GM21526 (cell line): Measurements from ENCODE around the gene WDR74.
"Not testable (repeated sequence)": the region's sequence is repeated elsewhere in the genome, so short reads cannot be mapped to it uniquely, and the experiment has no call there.

ENCODE experiments used
- ATAC-seq: cut with Tn5 transposase; IDR thresholded peaks from one replicate; pipeline ENCODE4 v1.9.1; 2021; ENCODE audit warnings: moderate library complexity; ENCODE audit not compliant: unreplicated experiment, low FRiP score

Gene WDR74

GRCh38 chr11:62839050-62839945 is at the start of gene WDR74:
Gene WDR74, minus strand, starts transcription at chr11:62839590. Its CDS starts 20 bp downstream, at chr11:62839570.
- peak; percentile 51 for ATAC-seq

GRCh38 chr11:62889126-62889483 is 49.7 kb upstream of the WDR74 start:
- ATAC-seq: no peak

GRCh38 chr11:62888406-62888805 is 49.0 kb upstream of the WDR74 start:
- no peak for ATAC-seq

- no peak for ATAC-seq
These were observed 45.9 kb upstream of the WDR74 start for GRCh38 chr11:62885137-62885750.

- ATAC-seq: no peak
These were observed 44.3 kb upstream of the WDR74 start for GRCh38 chr11:62883673-62884072.

- no peak for ATAC-seq
These were observed 43.6 kb upstream of the WDR74 start for GRCh38 chr11:62882788-62883501.

GRCh38 chr11:62882431-62882749 is 43.0 kb upstream of the WDR74 start:
- no peak for ATAC-seq

- ATAC-seq: peak; percentile 34
These were observed 42.4 kb upstream of the WDR74 start for GRCh38 chr11:62881579-62882430.

- peak; percentile 63 for ATAC-seq
These were observed 41.6 kb upstream of the WDR74 start, which contains the start of gene SLC3A2 for GRCh38 chr11:62880803-62881578. Gene SLC3A2, plus strand, starts transcription at chr11:62880896. Its CDS starts 128 bp downstream, at chr11:62881024.

- peak; percentile 10 for ATAC-seq
These were observed 40.9 kb upstream of the WDR74 start for GRCh38 chr11:62880231-62880802.

GRCh38 chr11:62879235-62879978 is 40.0 kb upstream of the WDR74 start:
- ATAC-seq: no peak

- ATAC-seq: no peak
These were observed 37.3 kb upstream of the WDR74 start for GRCh38 chr11:62876712-62877111.

- no peak for ATAC-seq
These were observed 36.5 kb upstream of the WDR74 start for GRCh38 chr11:62875698-62876478.

- no peak for ATAC-seq
These were observed 35.5 kb upstream of the WDR74 start for GRCh38 chr11:62874851-62875250.

GRCh38 chr11:62865635-62866034 is 26.2 kb upstream of the WDR74 start:
- ATAC-seq: no peak

- ATAC-seq: no peak
These were observed 24.4 kb upstream of the WDR74 start for GRCh38 chr11:62863687-62864335.

- ATAC-seq: not testable (repeated sequence)
These were observed 22.3 kb upstream of the WDR74 start for GRCh38 chr11:62861564-62862192.
